Motor neuron (in vitro differentiated cells): Measurements from ENCODE around the gene IGF1R. TPM values are rescaled to one million over a fixed set of nuclear protein-coding genes. Genes with fewer than 3 reads are reported as not detected.

Experiments
- ATAC-seq, 8 experiments: fragments of 200-7000 bp; cut with Tn5 transposase; replicated peaks in 6 of 8; 2 replicates each; pipeline ENCODE4 v1.8.0; 2021; ENCODE audit warnings: mild to moderate bottlenecking in 8 of 8, moderate library complexity in 8 of 8
- H3K27ac ChIP-seq, 2 donors: fragments of 250-450 bp; sonication (Bioruptor Pico); 2 replicates each; pipeline ENCODE4 v1.9.0; 2021; ENCODE audit warnings: antibody characterized with exemption in 2 of 2, mild to moderate bottlenecking in 2 of 2, moderate library complexity in 1 of 2
- H3K4me1 ChIP-seq, 2 donors: fragments of 250-450 bp; sonication (Bioruptor Pico); replicated peaks in 1 of 2; 2 replicates each; pipeline ENCODE4 v1.6.1; 2021; ENCODE audit warnings: antibody characterized with exemption in 2 of 2, mild to moderate bottlenecking in 2 of 2, moderate library complexity in 1 of 2
- H3K4me3 ChIP-seq, 5 donors: fragments of 250-450 bp; sonication (Bioruptor Pico); 2 replicates each; pipeline ENCODE4 v1.9.0; 2021; ENCODE audit warnings: antibody characterized with exemption in 5 of 5, mild to moderate bottlenecking in 5 of 5, moderate library complexity in 4 of 5
- WGBS, 10 experiments: fragments of 450-650 bp; shearing (Covaris generic); methylation state at CpG; one replicate each; pipeline ENCODE4 v1.0.0; 2022; 5-methylcytosine and 5-hydroxymethylcytosine counted together
- in situ Hi-C, 9 experiments: fragments of 400-800 bp; cut with MboI; loops; one replicate each; pipeline ENCODE4 v1.15.0; 2021; ENCODE audit warnings: low sequenced_read_pairs in 9 of 9, low pct_unique_long_range_greater_than_20kb in 2 of 9; ENCODE audit not compliant: unreplicated experiment in 9 of 9
- total RNA-seq, 8 experiments: library from RNA; unstranded; fragments of 300-600 nt; gene quantifications; 2 replicates each; pipeline versions ENCODE4 v1.2.3 to v1.2.4, GENCODE V29; 2022

The IGF1R gene
- total RNA-seq, 8 experiments from 2014 or later: 12.5 to 43.5 (median 26.1) TPM

DNA sequence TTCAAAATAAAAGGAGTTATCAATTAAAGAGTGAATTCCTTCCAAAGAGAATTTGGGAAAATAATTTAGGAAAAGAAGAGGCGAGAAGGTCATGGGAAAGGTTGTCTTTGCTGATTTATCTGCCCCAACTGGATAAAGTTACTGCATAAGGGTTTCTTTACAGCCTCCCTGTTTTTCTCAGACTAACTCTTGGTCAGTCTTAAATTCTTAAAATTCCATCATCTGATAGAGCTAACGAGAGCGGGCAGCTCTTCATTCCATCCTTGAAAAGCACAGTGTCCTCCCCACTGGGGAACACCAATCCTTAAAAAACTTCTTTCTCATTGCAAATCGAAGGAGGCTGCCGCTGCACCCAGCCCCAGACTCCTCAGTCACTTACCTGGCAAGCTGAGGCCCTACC lies 252.0 kb downstream of the IGF1R start:
- ATAC-seq: no peak
- in situ Hi-C loops: loop anchor here in 2 of 9 experiments (25.0 kb wide), 2 partner anchors 363 to 388 kb away; no protein-coding TSS in a partner anchor
- Histone ChIP-seq H3K4me3 (no peak overlapping the region), H3K4me1 (peaks cover 33 to 46% of the 10 kb centered on the region in 2 donors), H3K27ac (no peak overlapping the region)
- WGBS, 10 experiments: 30 to 96% (median 66%) methylated on average over 1 to 5 of the region's 5 CpGs

GRCh38 chr15:98901434-98902072 lies 253.2 kb downstream of the IGF1R start:
- Histone ChIP-seq H3K4me1 (peaks cover 33 to 42% of the 10 kb centered on the region in 2 donors), H3K27ac (no peak overlapping the region), H3K4me3 (no peak overlapping the region)
- in situ Hi-C loops: loop anchor here in 2 of 9 experiments (25.0 kb wide), 2 partner anchors 364 to 389 kb away; no protein-coding TSS in a partner anchor
- no peak for ATAC-seq
- 50 to 100% (median 95%) methylated on average over 1 to 10 of the region's 10 CpGs for WGBS, 10 experiments

- WGBS, 10 experiments: 94 to 100% (median 100%) methylated on average over 1 to 4 of the region's 4 CpGs
- Histone ChIP-seq H3K4me1 (peaks cover 25 to 33% of the 10 kb centered on the region in 2 donors), H3K4me3 (no peak overlapping the region), H3K27ac (no peak overlapping the region)
- no peak for ATAC-seq
- in situ Hi-C loops: loop anchor here in 2 of 9 experiments (25.0 kb wide), 2 partner anchors 366 to 391 kb away; no protein-coding TSS in a partner anchor
Measured at GRCh38 chr15:98902931-98903330, 254.6 kb downstream of the IGF1R start.

DNA sequence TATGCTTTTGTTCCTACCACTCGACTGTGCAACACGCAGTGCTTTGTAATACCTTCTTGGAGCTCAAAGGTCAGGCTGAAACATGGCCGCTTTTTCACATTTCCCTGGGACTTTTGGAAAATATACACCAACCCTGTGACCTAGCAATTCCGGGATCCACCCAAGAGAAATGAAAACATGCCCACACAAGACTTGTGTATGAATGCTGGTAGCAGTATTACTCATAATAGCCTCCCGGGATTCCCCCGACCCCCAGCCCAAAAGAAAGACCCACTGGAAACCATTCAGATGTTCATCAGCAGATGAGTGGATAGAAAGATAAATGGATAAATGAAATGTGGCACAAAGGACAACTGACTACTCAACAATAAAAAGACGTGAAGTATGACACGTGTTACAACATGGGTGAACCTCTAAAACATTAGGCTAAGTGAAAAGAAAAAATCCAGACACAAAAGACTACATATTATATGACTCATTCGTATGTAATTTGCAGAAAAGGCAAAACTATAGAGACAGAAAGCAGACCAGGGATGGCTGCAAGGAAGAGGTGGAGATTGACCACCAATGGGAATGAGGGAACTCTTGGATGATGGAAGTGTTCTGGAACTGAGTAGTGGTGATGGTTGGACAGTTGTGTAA lies 255.2 kb downstream of the IGF1R start:
- in situ Hi-C loops: loop anchor here in 2 of 9 experiments (25.0 kb wide), 2 partner anchors 366 to 391 kb away; no protein-coding TSS in a partner anchor
- ATAC-seq: peak in 7 of 8 experiments; percentile 42 to 65 (median 47)
- H3K4me3 ChIP-seq: no peak overlapping the region
- no peak overlapping the region for H3K27ac ChIP-seq
- WGBS, 10 experiments: 17 to 100% (median 69%) methylated on average over 1 to 9 of the region's 9 CpGs
- H3K4me1 ChIP-seq: peaks cover 25 to 33% of the 10 kb centered on the region in 2 donors

DNA sequence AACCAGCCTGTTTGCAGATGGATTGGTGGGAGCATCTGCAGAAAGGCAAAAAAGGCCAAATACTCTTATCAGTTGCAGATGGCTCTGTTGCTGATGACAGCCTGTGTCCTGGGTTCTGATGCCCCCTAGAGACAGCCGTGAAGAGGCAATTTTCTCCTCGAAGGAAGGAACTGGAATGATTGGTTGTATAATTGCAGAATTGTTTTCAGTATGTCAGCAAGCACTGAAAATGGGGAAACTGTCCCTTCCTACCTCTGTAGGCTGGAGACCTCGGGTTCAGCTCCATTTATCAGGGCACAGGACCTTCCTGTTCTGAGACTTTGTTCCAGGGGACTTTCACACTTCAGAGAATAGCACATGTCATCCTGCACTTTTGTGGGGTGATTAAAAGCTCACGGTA lies 256.2 kb downstream of the IGF1R start:
- H3K27ac ChIP-seq: no peak overlapping the region
- in situ Hi-C loops: loop anchor here in 2 of 9 experiments (25.0 kb wide), 2 partner anchors 367 to 392 kb away; no protein-coding TSS in a partner anchor
- no peak overlapping the region for H3K4me3 ChIP-seq
- peak; percentile 55 to 79 (median 61) for ATAC-seq
- WGBS, 10 experiments: 0 to 40% (median 16%) methylated on average over 1 to 4 of the region's 4 CpGs
- H3K4me1 ChIP-seq: peaks cover 24 to 28% of the 10 kb centered on the region in 2 donors

DNA sequence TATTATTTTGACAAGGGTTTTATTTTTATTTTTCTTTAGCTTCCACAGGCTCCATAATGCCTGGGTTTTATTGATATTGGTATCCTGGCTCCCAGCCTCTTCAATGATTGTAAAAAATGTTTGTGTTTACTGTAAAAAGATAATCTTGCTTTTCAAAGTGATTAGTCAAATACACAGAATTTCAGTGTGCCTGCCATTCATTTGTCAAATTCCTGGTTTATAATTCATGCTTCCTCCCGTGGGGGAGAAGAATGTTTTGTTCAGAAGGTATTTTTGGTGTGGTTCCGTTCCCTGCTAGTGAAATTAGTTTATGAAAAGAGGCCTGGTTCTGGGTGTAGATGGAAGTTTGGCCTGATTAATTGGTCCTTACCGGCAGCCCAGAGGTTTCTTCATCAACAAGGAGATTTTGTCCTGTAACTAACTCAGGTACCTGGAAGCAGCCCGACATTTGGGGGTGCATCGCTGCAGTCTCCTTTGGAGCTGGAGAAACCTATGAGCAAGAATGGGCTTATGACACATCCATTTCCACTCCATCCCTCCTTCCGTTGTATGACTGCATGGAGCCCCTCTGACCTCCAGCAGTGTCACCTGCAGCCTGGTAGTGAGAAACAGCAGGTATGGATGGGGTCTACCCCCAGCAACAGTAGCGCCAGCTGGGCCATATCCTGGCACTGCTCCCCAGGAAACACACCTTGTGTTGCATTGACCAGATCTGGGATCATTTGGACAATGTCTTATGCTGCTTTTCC lies 257.8 kb downstream of the IGF1R start:
- ATAC-seq: no peak
- H3K4me1 ChIP-seq: peaks cover 14 to 21% of the 10 kb centered on the region in 2 donors
- H3K27ac ChIP-seq: no peak overlapping the region
- in situ Hi-C loops: loop anchor here in 2 of 9 experiments (25.0 kb wide), 2 partner anchors 369 to 394 kb away; no protein-coding TSS in a partner anchor
- 0 to 90% (median 75%) methylated on average over 1 to 6 of the region's 7 CpGs; no CpG with 5 or more reads in 1 of the 10 experiments for WGBS, 10 experiments
- H3K4me3 ChIP-seq: no peak overlapping the region

GRCh38 chr15:98906712-98907083 lies 258.4 kb downstream of the IGF1R start:
- 52 to 91% (median 60%) methylated on average over 2 to 3 of the region's 6 CpGs; no CpG with 5 or more reads in 6 of the 10 experiments for WGBS, 10 experiments
- in situ Hi-C loops: loop anchor here in 2 of 9 experiments (25.0 kb wide), 2 partner anchors 369 to 394 kb away; no protein-coding TSS in a partner anchor
- peak in 7 of 8 experiments; percentile 26 to 63 (median 33) for ATAC-seq
- Histone ChIP-seq H3K27ac (no peak overlapping the region), H3K4me3 (no peak overlapping the region), H3K4me1 (peaks cover 14 to 21% of the 10 kb centered on the region in 2 donors)

GRCh38 chr15:98907927-98908471 lies 259.7 kb downstream of the IGF1R start:
- ATAC-seq: no peak
- WGBS, 10 experiments: 77 to 100% (median 92%) methylated on average over 1 to 3 of the region's 4 CpGs; no CpG with 5 or more reads in 2 of the 10 experiments

DNA sequence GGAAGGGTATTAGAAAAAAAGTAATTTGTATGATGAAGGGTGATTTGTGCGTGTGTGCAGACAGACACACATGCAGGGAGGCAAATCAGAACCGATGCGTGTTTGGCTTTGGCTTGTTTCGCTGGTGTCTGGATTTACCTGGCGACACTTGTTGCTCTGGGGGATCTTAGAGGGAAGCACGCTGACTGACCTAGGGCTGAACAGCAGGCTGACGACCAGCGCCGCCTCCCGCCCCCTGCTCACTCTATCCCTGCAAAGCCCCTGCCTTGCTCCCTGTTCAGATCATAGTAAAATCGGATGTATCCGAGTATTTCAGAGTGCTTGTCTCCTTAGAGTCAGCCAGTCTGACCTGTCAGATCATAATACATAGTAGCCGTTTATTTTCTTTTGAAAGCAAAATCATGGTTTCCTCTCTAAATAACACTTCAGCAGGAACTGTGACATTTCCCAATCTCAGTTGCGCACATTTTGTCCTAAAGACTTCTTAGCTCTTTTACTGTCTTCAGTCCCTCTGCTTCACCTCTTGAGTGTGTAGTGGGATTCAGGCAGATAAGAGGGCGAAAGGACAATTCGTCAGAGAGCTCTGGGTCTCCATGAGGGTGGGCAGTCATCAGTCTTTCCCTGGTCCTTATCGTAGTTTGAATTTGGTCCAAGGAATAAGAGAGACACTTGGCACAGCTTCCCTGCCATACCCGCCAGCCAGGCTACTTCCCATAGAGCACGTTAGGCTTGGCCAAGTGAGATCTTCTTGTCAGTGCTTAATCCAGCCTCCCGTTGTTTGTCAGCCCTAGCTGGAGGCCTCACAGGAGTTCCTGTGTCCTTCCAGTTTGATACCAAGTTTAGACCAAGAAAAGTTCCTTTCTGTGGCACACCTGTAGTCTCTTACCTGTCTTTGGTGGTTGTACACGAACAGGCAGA lies 261.9 kb downstream of the IGF1R start:
- Histone ChIP-seq H3K27ac (no peak overlapping the region), H3K4me1 (peaks cover 0 to 3% of the 10 kb centered on the region in 2 donors), H3K4me3 (no peak overlapping the region)
- no peak for ATAC-seq
- in situ Hi-C loops: loop anchor here in 2 of 9 experiments (25.0 kb wide), 2 partner anchors 373 to 398 kb away; no protein-coding TSS in a partner anchor
- 71 to 100% (median 94%) methylated on average over 1 to 17 of the region's 21 CpGs; no CpG with 5 or more reads in 2 of the 10 experiments for WGBS, 10 experiments

More at GRCh38 chr15:98907927-98908471, 259.7 kb downstream of the IGF1R start:
- no peak overlapping the region for H3K4me3 ChIP-seq
- no peak overlapping the region for H3K27ac ChIP-seq
- in situ Hi-C loops: loop anchor here in 2 of 9 experiments (25.0 kb wide), 2 partner anchors 371 to 396 kb away; no protein-coding TSS in a partner anchor
- H3K4me1 ChIP-seq: peaks cover 13 to 19% of the 10 kb centered on the region in 2 donors

GRCh38 chr15:98914626-98915025 lies 266.3 kb downstream of the IGF1R start:
- WGBS, 10 experiments: 42 to 100% (median 79%) methylated on average over 2 to 7 of the region's 7 CpGs; no CpG with 5 or more reads in 2 of the 10 experiments
- Histone ChIP-seq H3K4me1 (no peaks in the 10 kb centered on the region), H3K4me3 (no peak overlapping the region), H3K27ac (no peak overlapping the region)
- in situ Hi-C loops: loop anchor here in 2 of 9 experiments (25.0 kb wide), 2 partner anchors 377 to 402 kb away; no protein-coding TSS in a partner anchor
- ATAC-seq: no peak

- WGBS, 10 experiments: 89 to 100% (median 94%) methylated on average over 3 to 5 of the region's 8 CpGs; no CpG with 5 or more reads in 7 of the 10 experiments
- Histone ChIP-seq H3K27ac (no peak overlapping the region), H3K4me1 (no peaks in the 10 kb centered on the region), H3K4me3 (no peak overlapping the region)
- no peak for ATAC-seq
- in situ Hi-C loops: loop anchor here in 2 of 9 experiments (25.0 kb wide), 2 partner anchors 380 to 405 kb away; no protein-coding TSS in a partner anchor
Measured at GRCh38 chr15:98916826-98917225, 268.5 kb downstream of the IGF1R start.
